ENCODE results near the gene FNDC10.

GRCh38 chr1:1550087-1550486 lies 49.8 kb downstream of the FNDC10 start:
- TF ChIP-seq POLR2AphosphoS5 (IDR thresholded peaks at IDR 0.05) (no peak), EP300 (IDR thresholded peaks at IDR 0.05; ENCODE audit: low read depth) (no peak), CTCF (IDR thresholded peaks at IDR 0.05) (no peak), POLR2A (IDR thresholded peaks at IDR 0.05) (no peak)
